NCI-H1694 treated with DMSO at 0.1 percent for 48 hours (cell line): ENCODE results near the gene CASP6.

Experiments
- DNase-seq: peaks from one replicate; lab custom pipeline; 2025; lab: John Stamatoyannopoulos, UW

Gene CASP6

DNA sequence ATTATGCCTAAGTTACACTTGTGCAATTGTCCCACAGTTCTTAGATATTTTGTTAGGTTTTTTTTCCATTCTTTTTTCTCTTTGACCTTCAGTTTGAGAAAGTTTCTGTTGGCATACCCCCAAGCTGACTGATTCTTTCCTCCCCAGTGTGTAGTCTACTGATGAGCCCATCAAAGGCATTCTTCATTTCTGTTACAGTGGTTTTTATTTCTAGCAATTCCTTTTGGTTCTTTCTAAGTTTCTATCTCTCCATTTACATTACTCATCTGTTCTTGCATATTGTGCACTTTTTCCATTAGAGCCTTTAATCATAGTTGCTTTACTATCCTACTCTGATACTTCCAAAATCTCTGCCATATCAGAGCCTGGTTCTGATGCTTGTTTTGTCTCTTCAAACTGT lies 31.9 kb downstream of the CASP6 start:
- no peak for DNase-seq

DNA sequence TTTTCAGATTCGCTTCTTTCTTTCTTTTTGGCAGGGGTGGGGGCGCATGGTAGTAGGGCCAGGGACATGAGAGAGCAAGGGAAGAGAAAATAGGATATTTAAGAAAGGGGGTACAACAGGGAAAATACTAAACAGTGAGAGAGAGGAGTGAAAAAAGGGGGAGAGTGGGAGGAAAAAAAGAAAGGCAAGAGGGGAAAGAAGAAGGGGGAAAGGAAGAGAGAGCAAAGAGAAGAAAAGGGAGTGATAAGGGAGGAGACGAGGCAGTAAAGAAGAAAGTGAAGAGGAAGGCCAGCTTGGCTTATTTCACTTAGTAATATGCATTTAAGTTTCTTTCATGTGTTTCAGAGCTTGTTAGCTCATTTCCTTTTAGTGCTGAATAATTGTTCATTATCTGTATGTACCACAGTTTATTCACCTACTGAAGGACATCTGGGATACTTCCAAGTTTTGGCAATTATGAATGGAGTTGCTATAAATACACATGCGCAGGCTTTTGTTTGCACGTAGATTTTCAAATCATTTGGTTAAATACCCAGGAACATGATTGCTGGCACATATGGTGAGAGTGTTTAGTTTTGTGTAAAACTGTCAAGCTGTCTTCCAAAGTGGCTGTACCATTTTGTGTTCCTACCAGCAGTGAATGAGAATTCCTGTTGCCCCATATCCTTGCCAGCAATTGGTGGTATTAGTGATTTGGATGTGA lies 37.3 kb downstream of the CASP6 start:
- peak; percentile 15 for DNase-seq

DNA sequence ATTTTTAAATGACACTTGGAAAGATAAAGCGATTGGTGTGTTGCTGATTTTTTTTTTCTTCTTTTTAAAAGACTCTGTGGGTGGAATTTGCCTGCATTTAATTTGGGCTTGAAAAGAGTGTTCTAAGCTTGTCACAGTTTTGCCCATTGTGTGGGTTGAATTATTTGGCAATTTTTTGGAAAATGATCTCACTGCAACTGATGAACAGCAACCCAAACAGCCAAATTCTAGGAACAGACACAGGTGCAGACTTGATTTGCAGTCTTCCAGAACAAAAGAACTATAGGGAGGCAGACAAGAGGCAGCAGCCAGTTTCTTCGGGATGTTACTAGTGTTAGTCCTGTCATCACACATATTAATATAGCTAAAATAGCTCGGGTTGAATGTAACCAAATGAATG lies 40.5 kb downstream of the CASP6 start:
- no peak for DNase-seq

- no peak for DNase-seq
These were observed 41.1 kb downstream of the CASP6 start for GRCh38 chr4:109662116-109662515.

DNA sequence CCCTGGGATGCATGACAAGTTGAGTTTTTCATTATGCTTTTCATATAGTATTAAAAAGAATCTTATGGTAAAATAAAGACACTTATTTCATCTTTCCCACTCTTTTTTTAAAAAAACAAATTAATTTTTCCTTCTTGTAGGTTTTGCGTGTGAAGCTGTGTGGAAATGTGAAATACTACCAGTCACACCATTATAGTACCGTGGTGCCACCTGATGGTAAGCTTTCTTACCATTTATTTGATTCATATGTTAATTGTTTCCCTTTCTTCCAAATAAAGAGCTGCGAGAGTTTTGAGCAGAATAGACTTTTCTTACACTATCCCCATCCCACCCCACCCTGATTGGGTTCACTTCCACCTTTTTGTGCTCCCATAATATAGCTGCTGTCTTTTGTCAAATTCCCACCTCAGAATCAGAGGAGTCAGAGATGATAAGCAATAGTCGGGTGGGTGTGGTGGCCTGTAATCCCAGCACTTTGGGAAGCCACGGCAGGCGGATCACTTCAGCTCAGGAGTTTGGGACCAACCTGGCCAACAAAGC lies 44.3 kb downstream of the CASP6 start:
- DNase-seq = no peak

GRCh38 chr4:109657854-109658418 lies 45.3 kb downstream of the CASP6 start:
- no peak for DNase-seq

- no peak for DNase-seq
These were observed 47.8 kb downstream of the CASP6 start for GRCh38 chr4:109655396-109655795.

DNA sequence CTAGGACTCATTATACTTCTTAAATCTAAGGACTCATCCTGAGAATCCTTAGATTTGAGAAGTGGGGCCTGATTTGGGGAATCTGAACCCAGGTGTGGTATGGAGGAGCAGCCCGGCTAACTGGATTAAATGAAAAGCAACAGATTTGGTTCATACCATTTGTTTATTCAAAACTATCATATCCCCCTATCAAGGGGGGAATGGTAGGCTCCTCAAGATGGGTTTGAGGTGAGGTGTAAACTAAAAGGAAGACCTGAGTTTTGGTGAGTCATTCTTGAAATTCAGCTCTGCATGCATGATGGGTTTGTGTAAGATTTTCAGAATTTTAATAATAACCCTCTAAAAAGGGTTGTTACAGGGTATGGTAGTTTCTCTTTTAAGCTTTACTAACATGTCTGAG lies 53.4 kb downstream of the CASP6 start:
- no peak for DNase-seq

- DNase-seq = no peak
These were observed 54.2 kb downstream of the CASP6 start for GRCh38 chr4:109648997-109649575.

GRCh38 chr4:109648266-109648996 lies 54.8 kb downstream of the CASP6 start:
- no peak for DNase-seq

DNA sequence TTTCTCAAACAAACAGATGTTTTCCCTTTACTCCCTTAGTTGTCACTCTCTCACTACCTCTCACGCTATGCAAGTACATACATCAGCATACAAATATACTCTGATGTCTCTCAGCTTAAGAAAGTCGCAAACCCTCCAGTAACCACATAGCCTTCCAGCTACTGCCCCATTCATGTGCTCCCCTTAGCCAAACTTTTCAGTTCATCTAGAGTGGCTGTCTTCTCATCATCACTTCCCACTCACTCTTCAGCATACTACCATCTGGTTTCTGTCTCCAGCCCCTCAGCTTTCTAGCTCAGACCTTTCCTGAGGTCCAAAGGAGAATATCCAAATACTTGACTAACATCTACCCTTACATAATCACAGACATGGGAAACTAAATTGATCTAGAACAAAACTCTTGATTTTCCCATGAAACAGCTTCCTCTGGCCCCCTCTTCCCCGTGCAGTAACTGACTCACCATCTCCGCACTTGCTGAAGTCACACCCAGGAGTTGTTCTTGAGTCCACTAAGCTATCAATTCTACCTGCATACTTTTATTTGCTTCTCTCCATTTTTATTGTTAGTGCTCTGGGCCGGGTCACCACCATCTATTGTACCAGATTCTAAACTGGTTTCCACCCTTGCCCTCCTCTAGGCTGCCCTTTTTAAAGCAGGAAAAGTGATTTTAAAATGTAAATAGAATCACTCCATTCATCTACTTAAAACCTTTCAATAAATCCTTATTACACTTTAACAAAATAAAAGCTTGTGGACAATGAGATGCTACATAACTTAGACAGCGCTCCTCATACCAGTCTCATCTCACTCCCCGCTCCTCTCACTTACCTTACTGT lies 57.2 kb downstream of the CASP6 start:
- DNase-seq = no peak

DNA sequence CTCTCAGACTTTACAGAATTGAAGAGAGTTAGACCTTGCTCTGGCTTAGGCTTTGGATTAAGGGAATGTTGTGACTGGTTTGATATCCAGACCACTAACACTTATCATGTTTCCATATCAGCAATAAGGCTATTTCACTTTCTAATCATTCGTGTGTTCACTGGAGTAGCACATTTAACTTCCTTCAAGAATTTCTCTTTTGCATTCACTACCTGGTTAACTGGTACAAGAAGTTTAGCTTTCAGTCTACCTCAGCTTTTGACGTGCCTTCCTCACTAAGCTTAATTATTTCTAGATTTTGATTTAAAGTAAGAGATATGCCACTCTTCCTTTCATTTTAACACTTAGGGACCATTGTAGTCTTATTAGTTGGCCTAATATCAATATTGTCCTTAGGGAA lies 62.6 kb downstream of the CASP6 start:
- DNase-seq = no peak
